Suprapubic skin (tissue), 2 donors: ENCODE measurements around the gene FARSA.

Experiments used
- EP300 ChIP-seq: sonication (generic); formaldehyde crosslinking; IDR thresholded peaks from one replicate; pipeline ENCODE4 v1.6.1; 2017; ENCODE audit warnings: antibody characterized with exemption
- POLR2A ChIP-seq, 2 donors: fragments of 450-650 bp; IDR thresholded peaks; one replicate each; pipeline ENCODE4 v1.6.1; 2017; ENCODE audit warnings: antibody characterized with exemption in 2 of 2, mild to moderate bottlenecking in 2 of 2, moderate library complexity in 2 of 2

DNA sequence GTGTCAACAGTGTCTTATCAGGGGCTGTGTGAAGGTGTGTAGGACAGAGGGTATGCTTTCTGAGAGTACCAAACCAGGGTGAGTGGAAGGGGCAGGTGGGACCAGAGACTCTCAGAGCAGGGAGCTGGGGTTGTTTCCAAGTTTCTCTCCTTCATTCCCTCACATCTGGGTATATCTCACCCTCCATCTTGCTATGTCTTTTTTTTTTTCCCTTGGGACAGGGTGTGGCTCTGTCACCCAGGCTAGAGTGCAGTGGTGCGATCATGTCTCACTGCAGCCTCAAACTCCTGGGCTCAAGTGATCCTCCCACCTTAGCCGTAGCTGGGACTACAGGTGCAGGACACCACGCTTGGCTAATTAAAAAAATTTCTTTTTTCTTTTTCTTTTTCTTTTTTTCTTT, 46.5 kb upstream of the FARSA start:
- TF ChIP-seq POLR2A (IDR thresholded peaks at IDR 0.05) (no peak), EP300 (no peak)
